ENCODE data around the gene PDP2. TPM values are rescaled to one million over a fixed set of nuclear protein-coding genes. Genes with fewer than 3 reads are reported as not detected.

The PDP2 gene
- total and polyA plus RNA-seq, 12 donors: 1.3 to 27.8 (median 13.0) TPM

- peak; percentile 79 to 92 (median 90) for DNase-seq
- no peaks in the 10 kb centered on the region for H3K9me3 ChIP-seq (replicated peaks in 1 of 3)
- H3K4me1 ChIP-seq (replicated peaks in 1 of 2): peaks cover 20 to 42% of the 10 kb centered on the region in 2 donors
- WGBS, 4 donors: 10 to 27% (median 21%) methylated on average over 6 to 44 of the region's 44 CpGs
- H3K27ac ChIP-seq: peak within 1 kb of the TSS; percentile 54 to 97 (median 85)
- no peaks in the 10 kb centered on the region for H3K27me3 ChIP-seq
- intact Hi-C loops (cut with DNase I): no loop called here
- peaks cover 0 to 29% of the 10 kb centered on the region in 2 donors for H3K36me3 ChIP-seq (replicated peaks in 1 of 2)
- TF ChIP-seq CTCF (IDR thresholded peaks at IDR 0.05) (no peak), POLR2A (IDR thresholded peaks at IDR 0.05) (peak in 1 of 2 donors; percentile 88)
- H3K4me3 ChIP-seq: peak within 1 kb of the TSS; percentile 80 to 89 (median 82)
These were observed 55.1 kb downstream of the PDP2 start, which contains the start of gene CES2 for GRCh38 chr16:66935314-66936011. Gene CES2, plus strand, starts transcription at chr16:66935516. Its CDS starts 120 bp downstream, at chr16:66935636.

- 35 to 78% (median 54%) methylated on average over 6 of the region's 6 CpGs for WGBS, 4 donors
- no peaks in the 10 kb centered on the region for H3K9me3 ChIP-seq (replicated peaks in 1 of 3)
- intact Hi-C loops (cut with DNase I): no loop called here
- peak overlapping the region in 3 of 5 donors; percentile 85 to 97 (median 92) for H3K27ac ChIP-seq
- no peak for TF ChIP-seq POLR2A (IDR thresholded peaks at IDR 0.05)
- no peak for TF ChIP-seq CTCF (IDR thresholded peaks at IDR 0.05)
- peak overlapping the region in 1 of 4 donors; percentile 80 for H3K4me3 ChIP-seq
- peaks cover 20 to 42% of the 10 kb centered on the region in 2 donors for H3K4me1 ChIP-seq (replicated peaks in 1 of 2)
- H3K27me3 ChIP-seq: no peaks in the 10 kb centered on the region
- peak in 2 of 7 donors; percentile 29 to 37 for DNase-seq
- peaks cover 0 to 39% of the 10 kb centered on the region in 2 donors for H3K36me3 ChIP-seq (replicated peaks in 1 of 2)
These were observed 56.1 kb downstream of the PDP2 start for GRCh38 chr16:66936462-66936861.

- Histone ChIP-seq H3K27ac (peak overlapping the region in 2 of 5 donors; percentile 85 to 92), H3K9me3 (replicated peaks in 1 of 3) (no peaks in the 10 kb centered on the region), H3K4me1 (replicated peaks in 1 of 2) (peaks cover 20 to 42% of the 10 kb centered on the region in 2 donors), H3K36me3 (replicated peaks in 1 of 2) (peaks cover 0 to 45% of the 10 kb centered on the region in 2 donors), H3K27me3 (no peaks in the 10 kb centered on the region), H3K4me3 (no peak overlapping the region)
- DNase-seq: no peak
- TF ChIP-seq CTCF (IDR thresholded peaks at IDR 0.05) (no peak), POLR2A (IDR thresholded peaks at IDR 0.05) (no peak)
- intact Hi-C loops (cut with DNase I): no loop called here
- 77 to 91% (median 88%) methylated on average over 4 of the region's 4 CpGs for WGBS, 4 donors
These were observed 56.7 kb downstream of the PDP2 start for GRCh38 chr16:66936889-66937554.

GRCh38 chr16:66937725-66938337 is 57.5 kb downstream of the PDP2 start:
- intact Hi-C loops (cut with DNase I): no loop called here
- Histone ChIP-seq H3K9me3 (replicated peaks in 1 of 3) (no peaks in the 10 kb centered on the region), H3K27ac (no peak overlapping the region), H3K36me3 (replicated peaks in 1 of 2) (peaks cover 0 to 53% of the 10 kb centered on the region in 2 donors), H3K4me1 (replicated peaks in 1 of 2) (peaks cover 20 to 37% of the 10 kb centered on the region in 2 donors), H3K27me3 (no peaks in the 10 kb centered on the region), H3K4me3 (no peak overlapping the region)
- TF ChIP-seq POLR2A (IDR thresholded peaks at IDR 0.05): no peak
- WGBS, 4 donors: 91 to 96% (median 92%) methylated on average over 5 to 10 of the region's 10 CpGs
- DNase-seq: no peak

Measured in adrenal gland (tissue), 12 donors.